Measurements from ENCODE around the gene ILRUN. TPM values are rescaled to one million over a fixed set of nuclear protein-coding genes. Genes with fewer than 3 reads are reported as not detected.

ILRUN gene
- total RNA-seq, result 48.4 TPM

DNA sequence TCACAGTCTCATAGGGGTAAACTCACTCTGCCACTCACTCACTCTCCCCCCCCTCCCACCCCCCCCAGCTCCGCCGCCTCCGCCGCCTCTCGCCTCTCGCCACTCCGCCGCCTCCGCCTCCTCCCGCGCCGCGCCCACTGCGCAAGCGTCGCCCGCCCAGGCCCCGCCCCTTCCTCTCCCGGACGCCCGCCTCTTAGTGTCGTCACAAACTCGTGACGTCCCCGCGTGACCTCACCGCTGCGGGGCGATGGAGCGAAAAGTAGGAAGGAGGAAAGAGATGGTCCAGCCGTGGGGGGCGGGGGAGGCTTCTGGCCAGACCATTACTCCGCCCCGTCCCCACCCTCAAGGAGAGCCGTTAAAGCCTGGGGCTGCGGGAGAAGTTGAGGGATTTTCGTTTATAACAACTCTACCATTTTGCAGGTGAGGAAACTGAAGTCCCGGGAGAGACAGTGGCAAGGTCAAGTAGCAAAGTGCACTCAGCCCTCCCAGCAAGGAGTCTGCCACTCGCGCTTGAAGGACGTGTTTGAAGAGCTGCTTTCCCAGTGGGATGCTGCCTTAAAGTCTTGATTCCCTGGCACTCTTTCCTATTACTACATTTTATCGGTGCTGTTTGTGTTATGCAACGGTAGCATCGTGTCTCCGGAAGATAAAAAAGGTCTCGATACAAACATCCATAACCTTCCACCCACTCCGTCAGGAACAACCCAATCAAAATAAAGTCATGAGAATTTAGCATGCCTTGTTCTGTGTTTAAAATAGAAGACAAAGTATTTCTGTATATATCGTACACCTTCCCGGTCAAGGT lies at the start of gene ILRUN:
ILRUN (minus strand) TSS at position 29 of the 805 bp plus-strand sequence. CDS start 164 bp downstream, outside the sequence.

Other genes with a start within 250 kb of the ILRUN start
- 32.2 TPM for gene PACSIN1, start 230.7 kb downstream of the ILRUN start, total RNA-seq
- gene SPDEF, start 140.4 kb downstream of the ILRUN start, total RNA-seq, result 1.8 TPM
- 26.2 TPM for gene SNRPC, start 60.7 kb upstream of the ILRUN start, total RNA-seq
- gene BLTP3A, start 95.3 kb upstream of the ILRUN start, total RNA-seq, result 16.9 TPM
- 33.5 TPM for gene TAF11, start 191.3 kb upstream of the ILRUN start, total RNA-seq
- 41.0 TPM for gene ANKS1A, start 192.5 kb upstream of the ILRUN start, total RNA-seq